NK-92 treated with Interleukin-12 subunit alpha and Interleukin-12 subunit beta, amount 100 ng/mL, for 24 hours (cell line): ENCODE data around the gene CRTAC1.
A peak's percentile ranks its signal among the peaks of the same experiment; 100 is the strongest.
"Not testable (repeated sequence)": the region's sequence is repeated elsewhere in the genome, so short reads cannot be mapped to it uniquely, and the experiment has no call there.

Experiments used
- DNase-seq: peaks from one replicate; lab custom pipeline; 2025; lab: John Stamatoyannopoulos, UW

The CRTAC1 gene

GRCh38 chr10:97869091-97870042 is 161.1 kb downstream of the CRTAC1 start:
- DNase-seq, result peak; percentile 75

DNA sequence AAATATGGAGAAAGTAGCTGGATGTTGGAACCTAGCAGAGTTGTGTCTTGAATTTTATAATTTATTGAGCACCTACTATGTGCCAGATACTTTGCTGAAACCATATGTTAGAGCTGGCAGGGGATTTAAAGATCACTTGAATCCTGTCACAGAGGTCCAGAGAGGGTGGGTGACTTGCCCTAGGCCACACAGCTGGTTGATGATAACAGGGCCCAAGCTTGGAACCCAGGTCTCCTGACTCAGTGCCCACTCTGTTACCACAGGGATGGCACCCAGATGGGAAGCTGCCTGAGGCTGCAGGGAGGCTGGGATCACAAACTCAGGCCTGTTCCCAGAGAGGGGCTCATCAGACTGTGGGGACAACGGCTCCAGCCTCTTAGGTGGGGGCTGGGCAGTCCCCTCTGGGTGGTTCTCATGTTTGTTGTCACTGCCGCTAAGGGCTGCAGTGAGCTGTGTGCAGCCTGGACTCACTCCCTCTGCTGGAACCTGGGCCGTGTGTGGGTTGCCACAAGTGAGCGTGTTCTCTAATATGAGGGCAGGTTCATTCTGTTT is 162.2 kb downstream of the CRTAC1 start:
- DNase-seq, result no peak

DNA sequence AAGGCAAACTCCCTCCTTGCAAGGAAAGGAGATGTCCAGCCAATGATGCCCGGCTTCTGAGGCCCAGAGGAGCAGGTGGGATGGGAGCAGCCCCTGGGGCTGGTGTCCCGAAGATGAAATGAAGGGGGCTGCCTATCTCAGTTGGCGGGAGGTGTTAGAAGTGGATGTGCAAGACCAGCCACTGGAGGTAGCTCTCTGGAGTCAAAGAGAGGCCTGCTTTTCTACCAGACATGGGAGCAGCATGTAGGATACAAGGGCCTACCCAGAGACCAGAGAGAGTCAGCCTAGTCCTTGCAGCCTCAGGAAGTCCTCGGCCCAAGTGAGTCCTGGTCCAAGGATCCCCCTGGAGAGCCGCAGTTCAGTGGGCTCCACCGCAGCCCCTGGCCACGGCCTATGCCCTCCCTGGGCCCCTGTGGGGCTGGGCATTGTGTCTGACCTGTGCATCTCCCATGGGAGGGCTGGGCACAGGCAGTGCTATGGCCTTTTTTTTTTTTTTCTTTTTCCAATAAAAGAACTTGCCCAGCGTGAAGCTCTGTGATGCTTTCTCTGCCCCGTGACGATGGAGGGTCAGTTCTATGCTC is 163.1 kb downstream of the CRTAC1 start:
- no peak for DNase-seq

GRCh38 chr10:97866524-97867219 is 163.7 kb downstream of the CRTAC1 start:
- no peak for DNase-seq

DNA sequence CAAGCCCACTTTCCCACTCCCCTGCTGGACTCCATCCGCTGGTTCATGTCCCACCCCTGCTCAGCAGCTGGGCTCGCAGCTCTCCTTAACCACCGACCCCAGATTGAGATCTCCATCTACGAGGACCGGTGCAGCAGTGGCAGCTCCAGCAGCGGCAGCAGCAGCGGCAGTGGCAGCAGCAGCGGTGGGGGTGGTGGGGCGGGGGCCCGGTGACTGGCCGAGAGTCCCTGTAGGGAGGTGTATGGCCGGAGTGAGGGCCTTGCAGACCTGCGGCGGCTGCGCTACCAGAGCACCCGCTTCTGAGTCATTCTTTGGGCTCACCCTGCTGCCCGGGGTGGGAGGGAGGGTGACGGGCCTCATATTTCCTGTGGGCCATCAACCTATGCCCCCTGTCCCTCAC is 164.9 kb downstream of the CRTAC1 start:
- DNase-seq, result no peak

- DNase-seq, result no peak
These were observed 166.6 kb downstream of the CRTAC1 start for GRCh38 chr10:97863808-97864207.

DNA sequence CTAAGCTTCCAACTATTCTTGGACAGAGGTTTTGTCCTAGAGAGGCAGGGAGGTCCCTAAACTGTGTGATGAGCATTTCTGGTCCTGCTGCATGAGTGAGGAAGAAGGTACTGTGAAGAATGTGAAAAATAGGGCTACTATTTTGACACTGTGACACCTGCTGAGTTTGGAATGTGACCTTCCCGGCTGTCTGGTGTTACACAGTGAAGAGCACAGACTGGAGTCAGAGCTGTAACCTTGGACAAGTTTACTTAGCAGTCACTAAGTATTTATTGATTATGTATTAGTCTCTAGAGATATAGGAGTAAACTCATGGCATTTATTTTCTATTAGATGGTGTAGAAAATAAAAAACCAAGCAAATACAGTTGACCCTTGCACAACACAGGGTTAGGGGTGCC is 168.5 kb downstream of the CRTAC1 start:
- no peak for DNase-seq

- DNase-seq, result peak; percentile 20
These were observed 169.2 kb downstream of the CRTAC1 start for GRCh38 chr10:97861097-97861750.

GRCh38 chr10:97858001-97858439 is 172.4 kb downstream of the CRTAC1 start:
- DNase-seq, result peak; percentile 34

GRCh38 chr10:97854743-97855142 is 175.7 kb downstream of the CRTAC1 start:
- DNase-seq, result no peak

DNA sequence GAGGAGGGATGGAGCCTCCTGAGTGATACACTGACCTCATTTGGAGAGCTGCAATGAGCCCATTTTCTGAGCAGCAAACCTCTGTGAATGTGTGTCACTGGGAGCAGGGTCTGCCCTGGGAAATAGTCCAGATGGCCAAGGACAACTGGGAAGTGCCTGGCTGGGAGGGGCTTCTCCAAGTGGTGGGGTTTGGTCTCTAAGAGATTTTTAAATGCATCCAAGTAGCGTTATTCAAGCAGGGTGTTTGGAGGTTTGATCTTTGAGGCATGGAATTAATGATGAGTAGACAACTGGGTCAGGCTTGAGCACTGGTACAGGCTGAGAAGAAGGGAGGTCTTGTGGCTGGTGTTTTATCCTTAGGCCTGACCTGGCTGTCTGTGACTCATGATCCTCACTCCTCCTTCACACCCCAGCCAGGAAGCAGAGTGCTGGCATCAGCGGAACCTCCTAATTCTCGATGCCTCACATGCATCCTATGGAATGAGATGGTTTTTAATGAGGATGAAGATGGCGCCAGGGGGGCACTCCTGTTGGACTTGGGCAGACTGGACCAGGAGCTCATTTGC is 177.5 kb downstream of the CRTAC1 start:
- no peak for DNase-seq

DNA sequence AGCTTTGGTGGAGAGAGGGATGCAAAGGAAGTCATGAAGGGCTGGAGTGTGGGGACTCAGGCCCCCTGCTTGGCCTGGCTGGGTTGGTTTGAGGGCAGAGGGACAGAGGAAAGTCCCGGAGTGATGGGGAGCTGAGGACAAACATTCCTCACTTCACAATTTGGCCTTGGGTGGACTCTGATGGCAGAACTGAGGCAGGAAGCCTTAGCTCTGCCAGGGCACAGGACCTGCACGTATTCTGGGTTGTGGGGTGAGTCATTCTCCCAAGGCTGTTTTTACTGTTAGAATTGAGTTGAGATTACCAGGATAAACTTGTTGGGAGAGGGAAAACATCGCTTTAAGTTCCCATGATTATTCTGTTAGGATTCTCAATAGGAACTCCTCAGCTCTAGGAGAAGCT is 178.1 kb downstream of the CRTAC1 start:
- DNase-seq, result no peak

GRCh38 chr10:97851341-97852001 is 178.9 kb downstream of the CRTAC1 start:
- no peak for DNase-seq

GRCh38 chr10:97850446-97850845 is 180.0 kb downstream of the CRTAC1 start:
- DNase-seq, result no peak

GRCh38 chr10:97849687-97850402 is 180.6 kb downstream of the CRTAC1 start, which contains the start of gene GOLGA7B:
GOLGA7B (plus strand) TSS chr10:97849843; CDS start chr10:97850304, 461 bp downstream.
- DNase-seq, result no peak

- no peak for DNase-seq
These were observed 181.2 kb downstream of the CRTAC1 start for GRCh38 chr10:97849103-97849686.

GRCh38 chr10:97844678-97845077 is 185.7 kb downstream of the CRTAC1 start:
- DNase-seq, result no peak

GRCh38 chr10:97843972-97844371 is 186.4 kb downstream of the CRTAC1 start:
- not testable (repeated sequence) for DNase-seq

DNA sequence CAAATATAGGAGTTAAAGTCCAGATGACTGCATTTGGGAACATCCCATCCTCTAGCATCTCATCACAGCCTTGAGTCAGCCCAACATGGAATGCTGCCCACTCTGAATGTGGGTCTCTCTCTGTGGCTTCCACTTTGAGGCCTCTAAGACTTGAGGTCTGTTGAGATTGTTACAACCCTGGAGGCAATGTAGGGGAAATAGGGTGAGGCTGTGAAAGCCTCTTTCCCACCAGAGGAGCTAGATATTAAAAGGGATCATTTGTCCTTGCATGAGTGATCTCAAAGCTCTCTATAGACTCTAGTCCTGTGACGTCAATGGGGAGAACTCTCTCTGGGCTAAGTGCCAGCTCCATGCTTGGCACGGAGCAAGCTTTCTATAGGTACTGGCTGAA is 187.1 kb downstream of the CRTAC1 start:
- no peak for DNase-seq
